PC-9 (cell line): ENCODE measurements around the gene TRIM74. TPM values are rescaled to one million over a fixed set of nuclear protein-coding genes. Genes with fewer than 3 reads are reported as not detected.
"Not testable (repeated sequence)": the region's sequence is repeated elsewhere in the genome, so short reads cannot be mapped to it uniquely, and the experiment has no call there.

Source experiments
- BruUV-seq: library from RNA; stranded (reverse); fragments of 400-500 nt; replicated peaks from 2 replicates; lab custom pipeline; 2021; lab: Mats Ljungman, UMichigan
- CTCF ChIA-PET: fragments of 300-600 bp; sonication (Branson Sonifier 250); formaldehyde crosslinking; loops from one replicate; lab custom pipeline; 2022; ENCODE audit warnings: antibody characterized with exemption; lab: Charles Lee
- POLR2A ChIA-PET: fragments of 300-600 bp; sonication (Branson Sonifier 250); formaldehyde crosslinking; loops from one replicate; lab custom pipeline; 2022; ENCODE audit warnings: antibody characterized with exemption; ENCODE audit not compliant: unreplicated experiment; lab: Charles Lee
- DNase-seq, 2 experiments: peaks; one replicate each; pipeline versions ENCODE4 v3.0.0 to v3.0.0-alpha.2; 2015 to 2022; ENCODE audit warnings: mixed read lengths in 1 of 2
- H2AFZ ChIP-seq: fragments of 200-600 bp; sonication (generic); 2 replicates; pipeline ENCODE4 v1.8.1; 2017; ENCODE audit warnings: antibody characterized with exemption
- H3F3A ChIP-seq: fragments of 200-600 bp; sonication (generic); 2 replicates; pipeline ENCODE4 v1.8.1; 2017; ENCODE audit warnings: antibody characterized with exemption, mild to moderate bottlenecking, low read depth; ENCODE audit not compliant: insufficient read depth
- H3K27ac ChIP-seq: fragments of 200-600 bp; sonication (generic); 2 replicates; pipeline ENCODE4 v1.6.1; 2016; ENCODE audit warnings: mixed run types
- H3K27me3 ChIP-seq: fragments of 200-600 bp; sonication (generic); 2 replicates; pipeline ENCODE4 v1.6.1; 2016; ENCODE audit warnings: low read depth, mixed run types; ENCODE audit not compliant: insufficient read depth
- H3K36me3 ChIP-seq: fragments of 200-600 bp; sonication (generic); 2 replicates; pipeline ENCODE4 v1.6.1; 2016; ENCODE audit warnings: low read depth, mixed run types
- H3K4me1 ChIP-seq: fragments of 200-600 bp; sonication (generic); replicated peaks from 2 replicates; pipeline ENCODE4 v1.6.1; 2016; ENCODE audit warnings: mixed run types; ENCODE audit not compliant: insufficient read depth
- H3K4me2 ChIP-seq: fragments of 200-600 bp; sonication (generic); 2 replicates; pipeline ENCODE4 v1.6.1; 2017; ENCODE audit warnings: mixed run types
- H3K4me3 ChIP-seq: fragments of 200-600 bp; sonication (generic); 2 replicates; pipeline ENCODE4 v1.6.1; 2016; ENCODE audit warnings: mixed run types
- H3K79me2 ChIP-seq: fragments of 200-600 bp; sonication (generic); 2 replicates; pipeline ENCODE4 v1.6.1; 2017; ENCODE audit warnings: low read depth, mixed run types
- H3K9me2 ChIP-seq: fragments of 200-600 bp; sonication (generic); 2 replicates; pipeline ENCODE4 v1.8.1; 2017; ENCODE audit warnings: mild to moderate bottlenecking; ENCODE audit not compliant: insufficient read depth
- H3K9me3 ChIP-seq: fragments of 200-600 bp; sonication (generic); 2 replicates; pipeline ENCODE4 v1.8.1; 2016; ENCODE audit warnings: low read depth; ENCODE audit not compliant: insufficient read depth
- H4K20me1 ChIP-seq: fragments of 200-600 bp; sonication (generic); 2 replicates; pipeline ENCODE4 v1.8.1; 2017; ENCODE audit not compliant: insufficient read depth
- intact Hi-C: fragments of 100-400 bp; cut with micrococcal nuclease; formaldehyde crosslinking; loops from one replicate; pipeline ENCODE4 v1.10.0; 2022; ENCODE audit not compliant: unreplicated experiment
- total RNA-seq: library from RNA; stranded (reverse); gene quantifications from 2 replicates; pipeline ENCODE4 v1.2.3, GENCODE V29; 2021

TRIM74 gene
- total RNA-seq, 1 experiment from 2014 or later = 1.2 TPM

- H2AFZ ChIP-seq, H3K9me3 ChIP-seq, H4K20me1 ChIP-seq, H3K36me3 ChIP-seq, POLR2A ChIA-PET, BruUV-seq, H3K27ac ChIP-seq, DNase-seq, intact Hi-C loops, H3K9me2 ChIP-seq, H3K27me3 ChIP-seq, H3F3A ChIP-seq, H3K4me1 ChIP-seq, CTCF ChIA-PET, H3K79me2 ChIP-seq, H3K4me3 ChIP-seq, H3K4me2 ChIP-seq: not testable (repeated sequence)
Observed at GRCh38 chr7:72969688-72970087, 422 bp upstream of the TRIM74 start.

GRCh38 chr7:72966892-72967291, 2.4 kb downstream of the TRIM74 start:
- H3K36me3 ChIP-seq, POLR2A ChIA-PET, H3K9me3 ChIP-seq, H3K4me3 ChIP-seq, intact Hi-C loops, BruUV-seq, H3K27ac ChIP-seq, H3K4me2 ChIP-seq, DNase-seq, H2AFZ ChIP-seq, H4K20me1 ChIP-seq, H3K4me1 ChIP-seq, H3F3A ChIP-seq, H3K79me2 ChIP-seq, H3K9me2 ChIP-seq, CTCF ChIA-PET, H3K27me3 ChIP-seq: not testable (repeated sequence)

- H3K36me3 ChIP-seq, intact Hi-C loops, H3K27ac ChIP-seq, H3K9me3 ChIP-seq, DNase-seq, H3K4me1 ChIP-seq, H3K4me2 ChIP-seq, BruUV-seq, POLR2A ChIA-PET, H3K79me2 ChIP-seq, H3F3A ChIP-seq, H3K9me2 ChIP-seq, H3K4me3 ChIP-seq, H2AFZ ChIP-seq, CTCF ChIA-PET, H4K20me1 ChIP-seq, H3K27me3 ChIP-seq: not testable (repeated sequence)
Observed at GRCh38 chr7:72965186-72965975, 3.9 kb downstream of the TRIM74 start.

- H3K9me3 ChIP-seq, DNase-seq, H3K27me3 ChIP-seq, H3K36me3 ChIP-seq, CTCF ChIA-PET, H3K4me3 ChIP-seq, BruUV-seq, H3K9me2 ChIP-seq, H3K4me2 ChIP-seq, H3K4me1 ChIP-seq, H4K20me1 ChIP-seq, intact Hi-C loops, H2AFZ ChIP-seq, H3F3A ChIP-seq, H3K27ac ChIP-seq, H3K79me2 ChIP-seq, POLR2A ChIA-PET: not testable (repeated sequence)
Observed at GRCh38 chr7:72963056-72963455, 6.2 kb downstream of the TRIM74 start.

- H3K9me2 ChIP-seq, H3K4me2 ChIP-seq, POLR2A ChIA-PET, H3K27me3 ChIP-seq, BruUV-seq, H3K9me3 ChIP-seq, H3K4me3 ChIP-seq, H3K36me3 ChIP-seq, DNase-seq, H3K27ac ChIP-seq, intact Hi-C loops, H2AFZ ChIP-seq, H3K4me1 ChIP-seq, CTCF ChIA-PET, H4K20me1 ChIP-seq, H3F3A ChIP-seq, H3K79me2 ChIP-seq: not testable (repeated sequence)
Observed at GRCh38 chr7:72961346-72961650, 8.0 kb downstream of the TRIM74 start.

- H3F3A ChIP-seq, H3K36me3 ChIP-seq, H3K4me3 ChIP-seq, H4K20me1 ChIP-seq, CTCF ChIA-PET, H3K4me1 ChIP-seq, H3K79me2 ChIP-seq, H3K9me2 ChIP-seq, H3K27me3 ChIP-seq, DNase-seq, H2AFZ ChIP-seq, intact Hi-C loops, H3K4me2 ChIP-seq, BruUV-seq, POLR2A ChIA-PET, H3K9me3 ChIP-seq, H3K27ac ChIP-seq: not testable (repeated sequence)
Observed at GRCh38 chr7:72960626-72961345, 8.5 kb downstream of the TRIM74 start.

GRCh38 chr7:72960029-72960428, 9.2 kb downstream of the TRIM74 start:
- H3K36me3 ChIP-seq, H3K9me2 ChIP-seq, H3K79me2 ChIP-seq, H3K27me3 ChIP-seq, H3K4me3 ChIP-seq, H2AFZ ChIP-seq, intact Hi-C loops, H4K20me1 ChIP-seq, H3K4me2 ChIP-seq, DNase-seq, H3K4me1 ChIP-seq, H3K9me3 ChIP-seq, BruUV-seq, H3K27ac ChIP-seq, H3F3A ChIP-seq, POLR2A ChIA-PET, CTCF ChIA-PET: not testable (repeated sequence)
